SKM-1 (cell line): ENCODE data around the gene PDE8A.
A peak's percentile ranks its signal among the peaks of the same experiment; 100 is the strongest.
"Not testable (repeated sequence)": the region's sequence is repeated elsewhere in the genome, so short reads cannot be mapped to it uniquely, and the experiment has no call there.

Experiments
- DNase-seq: peaks from one replicate; lab custom pipeline; 2025; ENCODE audit not compliant: unreplicated experiment; lab: John Stamatoyannopoulos, UW

The PDE8A gene

GRCh38 chr15:84987949-84988624 lies 6.4 kb downstream of the PDE8A start:
- no peak for DNase-seq

DNA sequence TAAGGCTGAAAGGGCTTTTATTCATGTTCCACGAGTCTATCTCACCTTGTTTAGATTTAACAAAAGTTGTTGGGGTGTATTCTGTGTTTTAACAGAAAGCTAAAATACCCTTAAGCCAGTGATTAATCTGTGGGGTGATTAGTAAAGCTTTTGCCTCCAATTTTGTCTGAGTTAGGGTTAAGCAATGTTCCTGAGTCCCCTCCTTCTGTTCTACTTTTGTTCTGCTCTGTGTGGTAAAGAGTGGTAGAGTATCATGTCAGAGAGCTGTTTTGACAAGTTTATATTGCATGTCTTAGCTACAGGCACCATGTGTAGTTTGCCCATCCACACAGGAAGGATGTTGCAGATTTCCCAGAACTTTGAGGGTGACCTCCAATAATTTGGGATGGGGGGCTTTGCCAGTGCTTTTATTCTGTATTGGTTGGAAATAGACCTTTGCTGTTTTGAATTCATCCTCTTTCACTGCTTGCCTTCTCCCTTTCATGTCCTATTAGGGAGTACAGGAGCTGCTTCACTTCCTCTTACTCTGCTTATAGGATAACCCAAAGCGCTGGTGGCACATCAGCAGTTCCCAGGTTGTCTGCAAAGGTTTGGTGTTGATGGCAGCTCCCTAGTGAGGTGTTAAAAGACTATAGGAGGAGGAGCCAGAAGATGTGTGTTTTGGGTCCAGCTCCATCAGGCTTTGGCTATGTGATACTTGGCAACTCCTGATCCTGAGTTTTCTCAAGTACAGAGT lies 7.4 kb downstream of the PDE8A start:
- DNase-seq: no peak

DNA sequence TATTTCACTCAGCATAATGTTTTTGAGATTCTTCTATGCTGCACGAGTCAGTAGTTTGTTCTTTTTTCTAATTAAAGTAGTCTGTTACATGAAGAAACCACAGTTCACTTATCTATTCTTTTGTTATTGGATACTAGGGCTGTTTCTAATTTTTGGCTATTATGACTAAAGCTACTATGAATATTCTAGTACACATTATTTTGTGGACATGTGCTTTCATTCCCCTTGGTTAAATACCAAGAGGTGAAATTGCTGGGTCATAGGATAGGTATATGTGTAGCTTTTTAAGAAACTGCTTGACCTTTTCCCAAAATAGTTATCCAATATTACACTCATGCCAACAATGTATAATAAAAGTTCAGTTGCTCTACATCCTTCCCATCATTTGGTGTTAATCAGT lies 8.9 kb downstream of the PDE8A start:
- DNase-seq: no peak

GRCh38 chr15:84991014-84991712 lies 9.5 kb downstream of the PDE8A start:
- no peak for DNase-seq

- DNase-seq: no peak
These were observed 10.7 kb downstream of the PDE8A start for GRCh38 chr15:84992157-84992944.

DNA sequence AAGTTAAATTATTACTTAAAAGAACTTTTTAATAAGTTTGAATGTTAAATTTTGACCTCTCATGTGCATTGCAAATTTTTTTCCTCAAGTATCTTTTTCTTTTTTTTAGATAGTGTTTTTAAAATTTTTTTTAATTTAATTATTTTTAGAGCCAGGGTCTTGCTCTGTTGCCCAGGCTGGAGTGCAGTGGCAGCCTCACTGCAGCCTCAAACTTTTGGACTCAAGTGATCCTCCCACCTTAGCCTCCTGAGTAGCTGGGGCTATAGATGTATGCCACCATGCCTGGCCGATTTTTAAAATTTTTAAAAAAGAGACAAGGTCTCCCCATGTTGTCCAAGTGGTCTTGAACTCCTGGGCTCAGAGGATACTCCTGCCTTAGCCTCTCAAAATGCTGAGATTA lies 14.4 kb downstream of the PDE8A start:
- DNase-seq: no peak

GRCh38 chr15:84996714-84997113 lies 15.1 kb downstream of the PDE8A start:
- DNase-seq: not testable (repeated sequence)

DNA sequence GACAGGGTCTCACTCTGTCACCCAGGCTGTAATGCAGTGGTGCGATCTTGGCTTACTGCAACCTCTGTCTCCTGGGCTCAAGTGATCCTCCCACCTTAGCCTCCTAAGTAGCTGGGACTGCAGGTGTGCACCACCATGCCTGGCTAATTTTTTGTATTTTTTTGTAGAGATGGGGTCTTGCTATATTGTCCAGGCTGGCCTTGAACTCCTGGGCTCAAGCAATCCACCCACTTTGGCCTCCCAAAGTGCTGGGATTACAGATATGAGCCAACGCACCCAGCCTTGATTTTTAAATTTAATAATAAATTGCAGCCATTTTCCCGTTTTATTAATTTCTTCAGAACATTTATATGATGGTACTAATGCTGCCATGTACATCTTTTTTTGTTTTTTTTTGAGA lies 15.6 kb downstream of the PDE8A start:
- DNase-seq: not testable (repeated sequence)

DNA sequence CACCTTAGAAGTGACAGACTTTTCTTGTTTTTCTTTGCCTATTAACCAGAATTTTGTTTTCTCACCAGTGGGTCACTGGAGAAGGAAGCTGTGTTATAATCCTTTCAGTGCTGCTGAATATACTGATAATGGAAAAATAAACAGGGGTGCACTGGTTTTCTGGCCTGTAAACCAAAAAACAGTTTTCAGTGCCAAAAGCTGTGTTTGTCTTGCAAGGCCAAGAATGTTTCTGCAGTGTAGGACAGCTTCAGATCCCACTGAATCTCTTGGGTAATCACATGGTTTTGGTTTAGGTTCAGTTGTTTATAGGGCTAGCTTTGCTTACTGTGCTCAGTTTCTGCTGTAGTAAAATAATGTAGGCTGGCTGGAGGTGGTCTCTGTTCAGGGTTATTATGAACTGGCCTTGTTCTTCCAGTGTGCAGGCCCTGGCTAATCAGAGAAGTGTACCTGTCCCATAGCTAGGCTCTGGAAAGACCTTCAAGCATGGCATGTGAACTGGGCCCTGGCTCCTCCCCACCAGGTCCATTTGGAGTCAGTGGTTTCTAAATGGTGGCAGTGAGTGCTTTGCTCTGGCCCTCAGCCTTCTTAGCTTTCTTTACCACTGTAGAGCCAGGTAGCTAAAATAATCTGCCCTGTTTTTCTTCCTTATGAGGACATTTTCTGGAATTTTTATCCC lies 18.7 kb downstream of the PDE8A start:
- no peak for DNase-seq

- DNase-seq: no peak
These were observed 19.3 kb downstream of the PDE8A start for GRCh38 chr15:85000937-85001336.

GRCh38 chr15:85002517-85002916 lies 20.9 kb downstream of the PDE8A start:
- DNase-seq: no peak

- peak; percentile 93 for DNase-seq
These were observed 22.1 kb downstream of the PDE8A start for GRCh38 chr15:85003593-85004312.

DNA sequence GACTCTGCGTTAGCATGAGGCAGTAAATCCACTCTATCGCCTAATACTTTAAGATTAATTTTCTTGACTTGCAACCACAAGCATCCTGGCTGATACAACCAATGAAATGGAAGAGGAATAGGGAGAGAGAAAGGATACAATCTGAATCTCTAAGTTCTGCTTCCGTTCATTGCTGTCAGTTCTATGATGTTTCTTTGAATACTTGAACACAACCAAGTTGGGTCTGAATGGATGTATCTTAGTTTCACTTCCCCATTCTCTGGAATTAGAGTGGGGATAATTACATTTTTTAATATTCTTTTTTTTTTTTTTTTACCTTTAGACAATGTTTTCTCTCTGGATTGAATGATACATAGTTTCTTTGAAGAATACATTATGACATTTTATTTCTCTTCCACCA lies 22.9 kb downstream of the PDE8A start:
- DNase-seq: no peak

- no peak for DNase-seq
These were observed 23.7 kb downstream of the PDE8A start for GRCh38 chr15:85005319-85005718.

GRCh38 chr15:85005746-85006145 lies 24.1 kb downstream of the PDE8A start:
- no peak for DNase-seq

DNA sequence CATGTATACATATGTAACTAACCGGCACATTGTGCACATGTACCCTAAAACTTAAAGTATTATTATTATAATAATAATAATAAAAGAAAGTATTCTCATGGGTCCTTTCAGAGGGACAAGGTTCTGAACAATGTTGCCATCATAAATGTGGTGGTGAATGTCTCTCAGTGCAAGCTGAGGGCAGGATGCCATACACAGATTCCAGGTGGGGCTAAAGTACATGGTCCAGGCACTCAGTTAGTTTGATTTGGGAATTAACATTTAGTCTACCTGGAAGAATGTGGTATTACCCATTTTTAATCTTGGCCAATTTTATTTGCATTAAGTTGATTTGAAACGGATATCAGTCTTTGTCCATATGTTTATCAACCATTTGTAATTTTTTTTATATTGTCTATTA lies 24.5 kb downstream of the PDE8A start:
- DNase-seq: no peak

GRCh38 chr15:85006655-85007054 lies 25.0 kb downstream of the PDE8A start:
- DNase-seq: no peak

- no peak for DNase-seq
These were observed 25.5 kb downstream of the PDE8A start for GRCh38 chr15:85007137-85007536.

DNA sequence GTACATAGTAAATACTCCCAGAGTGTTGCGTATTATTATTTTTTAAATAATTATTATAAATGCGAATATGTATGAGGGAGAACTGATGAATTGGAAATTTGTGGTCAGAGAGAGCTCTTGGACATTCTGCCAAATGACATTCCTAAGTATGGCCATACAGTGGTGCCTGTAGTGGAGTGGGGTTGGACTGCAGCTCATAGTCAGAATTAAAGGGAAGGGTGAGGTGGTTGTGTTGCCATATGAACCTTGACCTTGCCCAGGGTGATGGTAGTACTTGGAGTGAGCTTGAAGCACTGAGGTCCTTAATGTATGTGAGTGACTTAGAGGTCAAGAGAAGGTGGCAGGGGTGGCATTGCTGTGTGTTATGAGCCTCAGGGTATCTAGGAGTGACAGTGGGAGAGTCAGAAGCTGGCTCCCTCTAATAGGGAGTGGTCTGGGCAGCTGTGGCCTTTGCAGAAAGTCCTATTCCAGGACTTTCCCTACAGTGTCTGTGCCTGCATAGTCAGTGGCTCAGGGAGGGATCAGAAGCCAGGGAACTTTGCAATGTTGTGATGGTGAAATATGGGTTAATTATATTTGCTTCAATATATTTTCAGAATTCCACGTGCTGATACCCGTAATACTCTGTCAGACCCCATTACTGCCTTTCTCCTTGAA lies 26.2 kb downstream of the PDE8A start:
- no peak for DNase-seq
